Neural cell (in vitro differentiated cells): ENCODE measurements around the gene ESPNL. TPM values are rescaled to one million over a fixed set of nuclear protein-coding genes. Genes with fewer than 3 reads are reported as not detected.

Experiments
- H2AFZ ChIP-seq: fragments of 200-600, 300-800 bp; sonication (generic), shearing (Covaris generic); 2 replicates; pipeline ENCODE4 v1.6.0; 2014; ENCODE audit warnings: low read depth, mild to moderate bottlenecking, antibody characterized with exemption, low read length, moderate library complexity
- H3F3A ChIP-seq: fragments of 200-600 bp; shearing (Covaris generic); 2 replicates; pipeline ENCODE4 v1.6.1; 2016; ENCODE audit warnings: mild to moderate bottlenecking, moderate library complexity, mixed read lengths, antibody characterized with exemption, low read length; ENCODE audit not compliant: insufficient read depth, poor library complexity, severe bottlenecking
- H3K27ac ChIP-seq: fragments of 200-600, 300-800 bp; sonication (generic), shearing (Covaris generic); 2 replicates; pipeline ENCODE4 v1.5.1; 2014; ENCODE audit warnings: mild to moderate bottlenecking, low read length, moderate library complexity
- H3K27me3 ChIP-seq: fragments of 300-800, 200-600 bp; sonication (generic), shearing (Covaris generic); 2 replicates; pipeline ENCODE4 v1.6.0; 2014; ENCODE audit warnings: mild to moderate bottlenecking, low read depth, low read length, moderate library complexity; ENCODE audit not compliant: insufficient read depth
- H3K36me3 ChIP-seq: fragments of 300-800, 200-600 bp; sonication (generic), shearing (Covaris generic); 2 replicates; pipeline ENCODE4 v1.5.1; 2014; ENCODE audit warnings: mild to moderate bottlenecking, antibody characterized with exemption, low read length, moderate library complexity; ENCODE audit not compliant: insufficient read depth
- H3K4me2 ChIP-seq: fragments of 300-800, 200-600 bp; sonication (generic), shearing (Covaris generic); 2 replicates; pipeline ENCODE4 v1.6.0; 2014; ENCODE audit warnings: mild to moderate bottlenecking, low read length
- H3K4me3 ChIP-seq: fragments of 300-800, 200-600 bp; sonication (generic), shearing (Covaris generic); 2 replicates; pipeline ENCODE4 v1.5.1; 2014; ENCODE audit warnings: mild to moderate bottlenecking, low read length, moderate library complexity
- H3K79me2 ChIP-seq: fragments of 200-600 bp; shearing (Covaris generic); replicated peaks from 2 replicates; pipeline ENCODE4 v1.6.0; 2014; ENCODE audit warnings: mild to moderate bottlenecking, low read length, moderate library complexity; ENCODE audit not compliant: insufficient read depth
- H3K9ac ChIP-seq: fragments of 300-800, 200-600 bp; sonication (generic), shearing (Covaris generic); 2 replicates; pipeline ENCODE4 v1.6.1; 2016; ENCODE audit warnings: mild to moderate bottlenecking, low read length, mixed read lengths
- H3K9me2 ChIP-seq: fragments of 200-600 bp; shearing (Covaris generic); 2 replicates; pipeline ENCODE4 v1.6.1; 2016; ENCODE audit warnings: mild to moderate bottlenecking, low read length, mixed read lengths; ENCODE audit not compliant: insufficient read depth
- H3K9me3 ChIP-seq: fragments of 200-600, 300-800 bp; sonication (generic), shearing (Covaris generic); 2 replicates; pipeline ENCODE4 v1.6.1; 2016; ENCODE audit warnings: mild to moderate bottlenecking, mixed run types, low read length, moderate library complexity, mixed read lengths
- H4K20me1 ChIP-seq: fragments of 200-600 bp; shearing (Covaris generic); 2 replicates; pipeline ENCODE4 v1.6.1; 2016; ENCODE audit warnings: mild to moderate bottlenecking, mixed run types; ENCODE audit not compliant: insufficient read depth
- CTCF ChIP-seq: fragments of 450-650 bp; IDR thresholded peaks from 2 replicates; pipeline ENCODE4 v1.5.1; 2014; ENCODE audit warnings: antibody characterized with exemption, mild to moderate bottlenecking, moderate library complexity; ENCODE audit not compliant: poor library complexity, severe bottlenecking
- EP300 ChIP-seq: fragments of 450-650 bp; conservative IDR thresholded peaks from 2 replicates; pipeline ENCODE4 v1.6.1; 2014; ENCODE audit warnings: antibody characterized with exemption, mild to moderate bottlenecking, moderate library complexity; ENCODE audit not compliant: poor library complexity, severe bottlenecking
- EZH2 ChIP-seq: fragments of 200-600, 300-800 bp; shearing (Covaris generic), sonication (generic); IDR thresholded peaks from 2 replicates; pipeline ENCODE4 v1.6.1; 2014; ENCODE audit warnings: antibody characterized with exemption, low read length, borderline replicate concordance, mild to moderate bottlenecking; ENCODE audit not compliant: insufficient read depth, poor library complexity, severe bottlenecking
- MXI1 ChIP-seq: fragments of 450-650 bp; conservative IDR thresholded peaks from 2 replicates; pipeline ENCODE4 v1.6.1; 2014; ENCODE audit warnings: antibody characterized with exemption, mild to moderate bottlenecking; ENCODE audit not compliant: poor library complexity, severe bottlenecking
- POLR2AphosphoS5 ChIP-seq: IDR thresholded peaks from 2 replicates; pipeline ENCODE4 v1.6.1; 2012
- RAD21 ChIP-seq: fragments of 450-650 bp; conservative IDR thresholded peaks from 2 replicates; pipeline ENCODE4 v1.6.1; 2014; ENCODE audit warnings: antibody characterized with exemption, mild to moderate bottlenecking, moderate library complexity
- REST ChIP-seq: IDR thresholded peaks from 2 replicates; pipeline ENCODE4 v1.6.1; 2012; ENCODE audit warnings: borderline replicate concordance
- SMC3 ChIP-seq: fragments of 450-650 bp; conservative IDR thresholded peaks from 2 replicates; pipeline ENCODE4 v1.6.1; 2014; ENCODE audit warnings: antibody characterized with exemption, mild to moderate bottlenecking, moderate library complexity; ENCODE audit not compliant: poor library complexity
- TAF1 ChIP-seq: IDR thresholded peaks from 2 replicates; pipeline ENCODE4 v1.6.1; 2012; ENCODE audit warnings: low read depth
- polyA plus RNA-seq: library from polyadenylated mRNA; depleted of rRNA; stranded (reverse); fragments of >200 nt; gene quantifications from 2 replicates; pipeline ENCODE4 v1.2.3, GENCODE V29; 2014

Gene ESPNL
- polyA plus RNA-seq, 1 donor from 2014 or later = 0.69 TPM

- TF ChIP-seq REST = no peak
- no peak for TF ChIP-seq TAF1
Observed at GRCh38 chr2:238140040-238140439, 39.9 kb downstream of the ESPNL start (continued).

GRCh38 chr2:238140721-238141540 lies 40.8 kb downstream of the ESPNL start:
- Histone ChIP-seq H4K20me1 (no peaks in the 10 kb centered on the region), H3K27ac (no peak overlapping the region), H3K9me2 (no peaks in the 10 kb centered on the region), H3K4me3 (no peak overlapping the region), H3K27me3 (no peaks in the 10 kb centered on the region), H3K36me3 (no peaks in the 10 kb centered on the region), H2AFZ (no peak overlapping the region), H3F3A (no peaks in the 10 kb centered on the region), H3K9ac (no peak overlapping the region), H3K79me2 (no peaks in the 10 kb centered on the region), H3K9me3 (no peaks in the 10 kb centered on the region), H3K4me2 (no peak overlapping the region)
- TF ChIP-seq RAD21 = no peak
- TF ChIP-seq SMC3 = no peak
- TF ChIP-seq TAF1 = no peak
- no peak for TF ChIP-seq REST
- TF ChIP-seq EZH2 = no peak
- TF ChIP-seq CTCF = no peak
- TF ChIP-seq POLR2AphosphoS5 = no peak
- no peak for TF ChIP-seq EP300
- no peak for TF ChIP-seq MXI1
